K562 (cell line): ENCODE data around the gene SELENOO. TPM values are rescaled to one million over a fixed set of nuclear protein-coding genes. Genes with fewer than 3 reads are reported as not detected.

Experiments
- ATAC-seq: fragments of 200-7000 bp; cut with Tn5 transposase; 3 replicates; pipeline ENCODE4 v1.9.1; 2020; ENCODE audit warnings: moderate library complexity
- BruUV-seq: library from RNA; stranded (reverse); fragments of 400-500 nt; replicated peaks from 2 replicates; lab custom pipeline; 2021; lab: Mats Ljungman, UMichigan
- CTCF ChIA-PET: fragments of 300-600 bp; formaldehyde crosslinking; extraction: SDS; loops from one replicate; lab custom pipeline; 2021; ENCODE audit warnings: low intra/inter-chr PET ratio; lab: Yijun Ruan, JAX
- POLR2A ChIA-PET: fragments of 300-600, 350-650 bp; sonication (Branson Sonifier 250); formaldehyde crosslinking; extraction: SDS; loops from one replicate; lab custom pipeline; 2021; ENCODE audit warnings: antibody characterized with exemption, inconsistent platforms; lab: Yijun Ruan, JAX
- DNase-seq, 4 experiments: peaks; one replicate each; pipeline versions ENCODE4 v3.0.0 to v3.0.0-alpha.2; 2011 to 2018; ENCODE audit warnings: low spot score in 3 of 4, mixed read lengths in 3 of 4; ENCODE audit errors: extremely low read depth in 1 of 4
- FAIRE-seq: peaks from 2 replicates; lab custom pipeline; 2011; peaks lifted over from hg19 to GRCh38; lab: Jason Lieb, UNC
- H2AFZ ChIP-seq: 2 replicates; pipeline ENCODE4 v1.6.0; 2011; ENCODE audit warnings: low read depth, low read length, control low read depth, inconsistent platforms
- H3K27ac ChIP-seq: fragments of 200-600 bp; 3 replicates; pipeline ENCODE4 v1.8.0; 2011; ENCODE audit warnings: low read depth, mild to moderate bottlenecking, control low read depth, inconsistent platforms, low read length, moderate library complexity, mixed read lengths; ENCODE audit errors: extremely low read depth
- H3K27me3 ChIP-seq, 2 experiments: fragments of 300-600 bp in 1 of 2; 2 replicates in 1 of 2; 3 replicates in 1 of 2; pipeline versions ENCODE4 v1.6.0 to v1.8.0; 2011; ENCODE audit warnings: inconsistent platforms in 2 of 2, low read length in 2 of 2, mild to moderate bottlenecking in 1 of 2, mixed read lengths in 1 of 2, moderate library complexity in 1 of 2; ENCODE audit not compliant: control insufficient read depth in 2 of 2, insufficient read depth in 2 of 2
- H3K36me3 ChIP-seq: fragments of 300-600 bp; 3 replicates; pipeline ENCODE4 v1.8.0; 2011; ENCODE audit warnings: mild to moderate bottlenecking, low read length, inconsistent platforms; ENCODE audit not compliant: control insufficient read depth, insufficient read depth
- H3K4me1 ChIP-seq, 2 experiments: fragments of 200-600 bp in 1 of 2; replicated peaks in 1 of 2; 2 replicates in 1 of 2; 3 replicates in 1 of 2; pipeline versions ENCODE4 v1.5.1 to v1.8.0; 2011; ENCODE audit warnings: inconsistent platforms in 2 of 2, low read length in 2 of 2, mild to moderate bottlenecking in 1 of 2, mixed read lengths in 1 of 2, moderate library complexity in 1 of 2; ENCODE audit not compliant: control insufficient read depth in 2 of 2, insufficient read depth in 2 of 2
- H3K4me2 ChIP-seq: 2 replicates; pipeline ENCODE4 v1.6.1; 2011; ENCODE audit warnings: low read length, control low read depth, inconsistent platforms, mixed read lengths; ENCODE audit not compliant: insufficient read depth
- H3K4me3 ChIP-seq: fragments of 200-600 bp; sonication (generic), shearing (Covaris generic); 2 replicates; pipeline ENCODE4 v1.5.1; 2016; ENCODE audit warnings: control low read depth, inconsistent platforms
- H3K79me2 ChIP-seq: fragments of 200-600 bp; 3 replicates; pipeline ENCODE4 v1.8.0; 2011; ENCODE audit warnings: low read length, inconsistent platforms; ENCODE audit not compliant: control insufficient read depth, insufficient read depth
- H3K9ac ChIP-seq, 2 experiments: 2 replicates each; pipeline versions ENCODE4 v1.6.0 to v1.6.1; 2011; ENCODE audit warnings: low read depth in 2 of 2, low read length in 2 of 2, control low read depth in 1 of 2, inconsistent platforms in 1 of 2, mild to moderate bottlenecking in 1 of 2, mixed read lengths in 1 of 2; ENCODE audit not compliant: insufficient read depth in 1 of 2
- H3K9me1 ChIP-seq: one replicate; pipeline ENCODE4 v1.6.0; 2011; ENCODE audit warnings: inconsistent platforms, mild to moderate bottlenecking, low read length, moderate library complexity; ENCODE audit not compliant: control insufficient read depth, insufficient read depth
- H3K9me3 ChIP-seq: replicated peaks from 2 replicates; pipeline ENCODE4 v1.5.1; 2011; ENCODE audit warnings: low read depth, low read length, inconsistent platforms; ENCODE audit not compliant: control insufficient read depth, insufficient read depth
- H4K20me1 ChIP-seq: replicated peaks from 2 replicates; pipeline ENCODE4 v1.6.1; 2011; ENCODE audit warnings: low read length, inconsistent platforms, mixed read lengths; ENCODE audit not compliant: control insufficient read depth, insufficient read depth
- EZH2 ChIP-seq: IDR thresholded peaks from 2 replicates; pipeline ENCODE4 v1.6.1; 2012; ENCODE audit warnings: low read depth, mild to moderate bottlenecking, inconsistent platforms, low read length, borderline replicate concordance
- FIP1L1 ChIP-seq: fragments of 200-400 bp; formaldehyde crosslinking; IDR thresholded peaks from 2 replicates; pipeline ENCODE4 v1.6.1; 2018; ENCODE audit warnings: mild to moderate bottlenecking, low read depth, low read length; ENCODE audit not compliant: poor library complexity, severe bottlenecking
- POLR2G ChIP-seq: fragments of 200-400 bp; formaldehyde crosslinking; IDR thresholded peaks from 2 replicates; pipeline ENCODE4 v1.6.1; 2017; ENCODE audit warnings: low read depth, mild to moderate bottlenecking, antibody characterized with exemption, low read length, moderate library complexity
- ZKSCAN3 ChIP-seq: fragments of 250-450 bp; sonication (Bioruptor Pico); IDR thresholded peaks from 2 replicates; pipeline ENCODE4 v1.4.0; 2020
- WGBS: fragments of 100-300 bp; shearing (Covaris generic); methylation state at CpG from one replicate; pipeline ENCODE4 v1.1.6; 2016; ENCODE audit warnings: low coverage, mixed read lengths; ENCODE audit not compliant: insufficient coverage; ENCODE audit errors: missing lambda C conversion rate; 5-methylcytosine and 5-hydroxymethylcytosine counted together
- in situ Hi-C: fragments of 300-500 bp; cut with MboI; formaldehyde crosslinking; loops from 4 replicates; pipeline ENCODE4 v1.15.0; 2018; ENCODE audit warnings: inconsistent platforms, mixed read lengths
- intact Hi-C: fragments of 100-400 bp; cut with micrococcal nuclease; formaldehyde crosslinking; loops from 2 replicates; pipeline ENCODE4 v1.14.2; 2022
- polyA plus RNA-seq, 8 experiments: library from polyadenylated mRNA; depleted of rRNA in 4 of 8; stranded (reverse) in 5 of 8; unstranded in 3 of 8; fragments of >200 nt; fragmentation: Nextera tagmentation in 2 of 8; fragmentation: Illumina TruSeq in 1 of 8; extraction: Ambion mirVana in 2 of 8; extraction: Trizol in 1 of 8; gene quantifications; 2 replicates each; pipeline versions ENCODE4 v1.2.1 to v1.2.3, GENCODE V29; 2011 to 2014; ENCODE audit warnings: inconsistent platforms in 1 of 8, missing spikeins in 1 of 8
- total RNA-seq, 7 experiments: library from RNA; depleted of rRNA in 6 of 7; stranded (reverse); fragments of >200 nt in 6 of 7; fragmentation: Illumina TruSeq in 2 of 7; extraction: Trizol in 2 of 7; gene quantifications; 2 replicates each; pipeline versions ENCODE4 v1.2.1 to v1.2.3, GENCODE V29; 2011 to 2021; ENCODE audit warnings: low replicate concordance in 1 of 7
- TF ChIP-seq, protein P1 (sequence below), 3 experiments: fragments of 200-800 bp in 1 of 3; sonication (Bioruptor generic) in 1 of 3; sonication (generic) in 1 of 3; formaldehyde crosslinking in 1 of 3; IDR thresholded peaks; 2 replicates each; pipeline versions ENCODE4 v1.6.1 to v1.8.0; 2016 to 2022; ENCODE audit warnings: mild to moderate bottlenecking in 2 of 3, missing compliant biosample characterization in 2 of 3, missing genetic modification characterization in 2 of 3, missing genetic modification reagents in 1 of 3
- TF ChIP-seq, protein P2 (sequence below): fragments of 150-350 bp; conservative IDR thresholded peaks from 2 replicates; pipeline ENCODE4 v1.6.1; 2014; ENCODE audit warnings: low read length

Gene SELENOO
- total and polyA plus RNA-seq, 9 of the 15 experiments (the other 6 are each of a cell fraction or from before 2014, with no cell fraction given): 0.37 to 24.9 (median 8.3) TPM

DNA sequence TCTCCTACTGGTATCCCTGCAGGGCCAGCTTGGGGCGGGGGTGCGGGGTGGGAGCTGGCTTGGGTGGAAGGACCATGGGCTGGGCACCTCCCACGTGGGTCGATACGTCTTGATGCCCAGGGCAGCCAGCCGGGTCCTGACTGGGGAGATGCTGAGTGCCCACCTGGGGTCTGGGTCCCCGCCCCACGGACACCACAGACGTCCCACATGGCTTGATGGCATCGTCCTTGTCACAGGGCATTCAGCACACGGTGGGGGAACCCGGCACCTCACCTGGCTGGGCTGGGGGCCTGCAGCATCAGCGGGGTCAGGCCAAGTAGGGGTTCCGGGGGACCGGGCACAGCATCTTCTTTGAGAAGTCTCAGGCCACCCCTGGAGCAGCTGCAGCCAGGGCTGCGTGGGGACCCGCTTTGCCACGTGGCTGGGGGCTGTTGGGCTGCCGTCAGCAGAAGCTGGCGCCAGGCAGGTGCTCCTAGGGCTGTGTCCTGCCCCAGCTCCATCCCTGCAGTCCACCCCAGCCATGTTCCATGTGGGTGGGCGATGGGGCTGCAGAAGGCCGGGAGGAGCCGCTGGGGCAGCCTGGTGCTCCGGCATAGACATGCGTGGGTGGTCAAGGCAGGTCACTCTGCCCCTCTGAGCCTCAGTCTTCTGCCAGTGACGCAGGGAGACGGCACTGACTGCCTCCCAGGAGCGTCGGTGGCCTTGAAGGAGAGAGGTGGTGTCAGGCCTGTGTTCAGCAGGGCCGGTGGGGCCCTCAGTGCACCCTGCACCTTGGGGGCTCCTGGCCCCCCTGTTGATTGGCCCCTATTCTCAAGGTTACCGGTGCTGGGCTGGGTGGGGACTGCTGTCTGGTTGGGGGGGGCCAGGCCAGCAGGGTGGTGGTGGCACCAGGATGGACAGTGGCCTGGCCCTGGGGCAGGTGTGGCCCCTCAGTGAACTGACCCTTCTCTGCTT is 8.4 kb downstream of the SELENOO start:
- Histone ChIP-seq H3K36me3 (peaks cover 55% of the 10 kb centered on the region), H3K27me3 (no peaks in the 10 kb centered on the region), H3K9me1 (no peaks in the 10 kb centered on the region), H4K20me1 (0 out of 2 replicates have a peak, but pooled peaks cover 3% of the 10 kb centered on the region), H3K79me2 (peaks cover 4% of the 10 kb centered on the region; the same call in 1 of the 3 replicates), H3K9me3 (0 out of 2 replicates have a peak, but pooled peaks cover 2% of the 10 kb centered on the region), H3K4me2 (no peak overlapping the region), H3K9ac (no peak overlapping the region; a peak in 1 of 4 replicates), H3K4me1 (peaks cover 0 to 37% of the 10 kb centered on the region in 2 experiments; a peak in 2 of 5 replicates), H3K4me3 (no peak overlapping the region), H2AFZ (no peak overlapping the region), H3K27ac (no peak overlapping the region)
- ChIA-PET POLR2A (interaction anchor here (0.7 kb wide), 1 partner anchor 33 kb away, joined by 4 read pairs; no protein-coding TSS in a partner anchor), CTCF (interaction anchor here (1.9 to 2.4 kb wide), 2 partner anchors 60 to 63 kb away, joined by 10 to 12 read pairs; no protein-coding TSS in a partner anchor)
- TF ChIP-seq POLR2G: peak; percentile 47
- TF ChIP-seq EZH2: no peak
- peak; percentile 26 for TF ChIP-seq FIP1L1
- TF ChIP-seq, protein P1, sequence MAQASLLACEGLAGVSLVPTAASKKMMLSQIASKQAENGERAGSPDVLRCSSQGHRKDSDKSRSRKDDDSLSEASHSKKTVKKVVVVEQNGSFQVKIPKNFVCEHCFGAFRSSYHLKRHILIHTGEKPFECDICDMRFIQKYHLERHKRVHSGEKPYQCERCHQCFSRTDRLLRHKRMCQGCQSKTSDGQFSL (CRISPR knock-in tag; IDR thresholded peaks at IDR 0.05): peak; percentile 56; the same call in 1 of the 2 replicates
- TF ChIP-seq, protein P1 (tag; IDR thresholded peaks at IDR 0.05): peak in 1 of 2 experiments; percentile 45; a peak in 1 of 4 replicates
- TF ChIP-seq ZKSCAN3 (CRISPR knock-in tag): no peak
- TF ChIP-seq, protein P2, sequence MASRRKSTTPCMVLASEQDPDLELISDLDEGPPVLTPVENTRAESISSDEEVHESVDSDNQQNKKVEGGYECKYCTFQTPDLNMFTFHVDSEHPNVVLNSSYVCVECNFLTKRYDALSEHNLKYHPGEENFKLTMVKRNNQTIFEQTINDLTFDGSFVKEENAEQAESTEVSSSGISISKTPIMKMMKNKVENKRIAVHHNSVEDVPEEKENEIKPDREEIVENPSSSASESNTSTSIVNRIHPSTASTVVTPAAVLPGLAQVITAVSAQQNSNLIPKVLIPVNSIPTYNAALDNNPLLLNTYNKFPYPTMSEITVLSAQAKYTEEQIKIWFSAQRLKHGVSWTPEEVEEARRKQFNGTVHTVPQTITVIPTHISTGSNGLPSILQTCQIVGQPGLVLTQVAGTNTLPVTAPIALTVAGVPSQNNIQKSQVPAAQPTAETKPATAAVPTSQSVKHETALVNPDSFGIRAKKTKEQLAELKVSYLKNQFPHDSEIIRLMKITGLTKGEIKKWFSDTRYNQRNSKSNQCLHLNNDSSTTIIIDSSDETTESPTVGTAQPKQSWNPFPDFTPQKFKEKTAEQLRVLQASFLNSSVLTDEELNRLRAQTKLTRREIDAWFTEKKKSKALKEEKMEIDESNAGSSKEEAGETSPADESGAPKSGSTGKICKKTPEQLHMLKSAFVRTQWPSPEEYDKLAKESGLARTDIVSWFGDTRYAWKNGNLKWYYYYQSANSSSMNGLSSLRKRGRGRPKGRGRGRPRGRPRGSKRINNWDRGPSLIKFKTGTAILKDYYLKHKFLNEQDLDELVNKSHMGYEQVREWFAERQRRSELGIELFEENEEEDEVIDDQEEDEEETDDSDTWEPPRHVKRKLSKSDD: no peak
- in situ Hi-C loops (no loop called here), intact Hi-C loops (loop anchor here (1.0 kb wide), 1 partner anchor 60 kb away; no protein-coding TSS in a partner anchor)
- DNase-seq: no peak
- no TSS peak for BruUV-seq
- no peak for FAIRE-seq
- 78% methylated on average over 10 of the region's 31 CpGs for WGBS
- peak; percentile 37 for ATAC-seq
